Smooth muscle cell of the brain vasculature (primary cell): Measurements from ENCODE around the gene P2RX4.
"Not testable (repeated sequence)": the region's sequence is repeated elsewhere in the genome, so short reads cannot be mapped to it uniquely, and the experiment has no call there.

Experiments used
- DNase-seq: peaks from one replicate; pipeline ENCODE4 v3.0.0-alpha.2; 2012; ENCODE audit warnings: low read depth, low spot score

P2RX4 gene

GRCh38 chr12:121188227-121188626, 21.7 kb upstream of the P2RX4 start:
- DNase-seq, result no peak

- no peak for DNase-seq
These were observed 20.8 kb upstream of the P2RX4 start for GRCh38 chr12:121189131-121189530.

- no peak for DNase-seq
These were observed 20.2 kb upstream of the P2RX4 start for GRCh38 chr12:121189619-121190155.

- DNase-seq, result no peak
These were observed 19.4 kb upstream of the P2RX4 start for GRCh38 chr12:121190523-121191031.

GRCh38 chr12:121191151-121191550, 18.8 kb upstream of the P2RX4 start:
- no peak for DNase-seq

GRCh38 chr12:121196902-121197301, 13.0 kb upstream of the P2RX4 start:
- no peak for DNase-seq

GRCh38 chr12:121198949-121199348, 11.0 kb upstream of the P2RX4 start:
- no peak for DNase-seq

- not testable (repeated sequence) for DNase-seq
These were observed 8.8 kb upstream of the P2RX4 start for GRCh38 chr12:121201140-121201539.

- no peak for DNase-seq
These were observed 7.2 kb upstream of the P2RX4 start for GRCh38 chr12:121202407-121203355.

- DNase-seq, result no peak
These were observed 6.4 kb upstream of the P2RX4 start for GRCh38 chr12:121203482-121203881.

GRCh38 chr12:121205491-121205890, 4.4 kb upstream of the P2RX4 start:
- no peak for DNase-seq

GRCh38 chr12:121208571-121208970, 1.4 kb upstream of the P2RX4 start:
- DNase-seq, result not testable (repeated sequence)

GRCh38 chr12:121209221-121209620, 708 bp upstream of the P2RX4 start:
- no peak for DNase-seq

- DNase-seq, result no peak
These were observed 2.9 kb downstream of the P2RX4 start for GRCh38 chr12:121212875-121213274.

GRCh38 chr12:121214166-121214777, 4.3 kb downstream of the P2RX4 start:
- DNase-seq, result no peak

- no peak for DNase-seq
These were observed 5.2 kb downstream of the P2RX4 start for GRCh38 chr12:121214855-121215745.

GRCh38 chr12:121216102-121216501, 6.2 kb downstream of the P2RX4 start:
- no peak for DNase-seq

GRCh38 chr12:121217063-121217462, 7.1 kb downstream of the P2RX4 start:
- no peak for DNase-seq

- no peak for DNase-seq
These were observed 7.8 kb downstream of the P2RX4 start for GRCh38 chr12:121217761-121218160.

- no peak for DNase-seq
These were observed 8.8 kb downstream of the P2RX4 start for GRCh38 chr12:121218588-121219352.
